Peyer's patch (tissue), 4 donors: ENCODE measurements around the gene RHOB.

Experiments used
- CTCF ChIP-seq, 6 experiments: fragments of 450-650 bp in 4 of 6; fragments of 200-600 bp in 2 of 6; sonication (generic) in 1 of 6; IDR thresholded peaks; one replicate each; pipeline ENCODE4 v1.5.1; 2017 to 2019; ENCODE audit warnings: antibody characterized with exemption in 6 of 6, mild to moderate bottlenecking in 3 of 6, moderate library complexity in 1 of 6
- POLR2A ChIP-seq, 2 donors: fragments of 450-650 bp; IDR thresholded peaks; one replicate each; pipeline ENCODE4 v1.5.1; 2017; ENCODE audit warnings: antibody characterized with exemption in 2 of 2, mild to moderate bottlenecking in 2 of 2, moderate library complexity in 2 of 2

GRCh38 chr2:20485612-20486388 is 38.9 kb downstream of the RHOB start:
- TF ChIP-seq CTCF (IDR thresholded peaks at IDR 0.05) (no peak), POLR2A (IDR thresholded peaks at IDR 0.05) (no peak)
